GM19455 (cell line): ENCODE measurements around the gene TOM1L1.

Experiments used
- ATAC-seq: cut with Tn5 transposase; IDR thresholded peaks from one replicate; pipeline ENCODE4 v1.9.1; 2021; ENCODE audit not compliant: unreplicated experiment

The TOM1L1 gene

GRCh38 chr17:54990118-54990517 is 89.5 kb downstream of the TOM1L1 start:
- no peak for ATAC-seq

GRCh38 chr17:54991567-54991966 is 90.9 kb downstream of the TOM1L1 start:
- no peak for ATAC-seq

- ATAC-seq, result peak; percentile 75
Measured at GRCh38 chr17:54992797-54993639, 92.4 kb downstream of the TOM1L1 start.

- ATAC-seq, result no peak
Measured at GRCh38 chr17:54996441-54996840, 95.8 kb downstream of the TOM1L1 start.

- ATAC-seq, result no peak
Measured at GRCh38 chr17:55002458-55002857, 101.8 kb downstream of the TOM1L1 start.

GRCh38 chr17:55004484-55004883 is 103.8 kb downstream of the TOM1L1 start:
- no peak for ATAC-seq

- ATAC-seq, result no peak
Measured at GRCh38 chr17:55005520-55005919, 104.9 kb downstream of the TOM1L1 start.
